Measurements from ENCODE around the gene CAPN13.

Gene CAPN13

GRCh38 chr2:30756051-30756719, 51.1 kb downstream of the CAPN13 start:
- TF ChIP-seq NFIC (IDR thresholded peaks at IDR 0.05) (no peak), REST (IDR thresholded peaks at IDR 0.05; ENCODE audit: low read depth) (no peak), CEBPB (IDR thresholded peaks at IDR 0.05) (no peak), MAX (IDR thresholded peaks at IDR 0.05) (no peak), CREB1 (IDR thresholded peaks at IDR 0.05; ENCODE audit: low read depth) (no peak), EP300 (IDR thresholded peaks at IDR 0.05; ENCODE audit: borderline replicate concordance) (no peak), USF1 (IDR thresholded peaks at IDR 0.05) (no peak), FOXM1 (IDR thresholded peaks at IDR 0.05; ENCODE audit: borderline replicate concordance, low read depth) (no peak), RAD21 (IDR thresholded peaks at IDR 0.05; ENCODE audit: low read depth) (no peak), YY1 (IDR thresholded peaks at IDR 0.05; ENCODE audit: low read depth) (no peak), TEAD4 (IDR thresholded peaks at IDR 0.05) (no peak), TCF12 (IDR thresholded peaks at IDR 0.05; ENCODE audit: low read depth) (no peak), ZBTB7A (IDR thresholded peaks at IDR 0.05; ENCODE audit: low read depth) (no peak), TAF1 (IDR thresholded peaks at IDR 0.05; ENCODE audit: low read depth) (no peak), EGR1 (IDR thresholded peaks at IDR 0.05) (no peak)

- TF ChIP-seq TAF1 (IDR thresholded peaks at IDR 0.05; ENCODE audit: low read depth), result no peak
- no peak for TF ChIP-seq TEAD4 (IDR thresholded peaks at IDR 0.05)
- TF ChIP-seq ZBTB7A (IDR thresholded peaks at IDR 0.05; ENCODE audit: low read depth), result no peak
- no peak for TF ChIP-seq RAD21 (IDR thresholded peaks at IDR 0.05; ENCODE audit: low read depth)
- no peak for TF ChIP-seq FOXM1 (IDR thresholded peaks at IDR 0.05; ENCODE audit: borderline replicate concordance, low read depth)
- no peak for TF ChIP-seq TCF12 (IDR thresholded peaks at IDR 0.05; ENCODE audit: low read depth)
- no peak for TF ChIP-seq MAX (IDR thresholded peaks at IDR 0.05)
These were observed 53.6 kb downstream of the CAPN13 start for GRCh38 chr2:30753630-30754029.

GRCh38 chr2:30752811-30753210, 54.4 kb downstream of the CAPN13 start:
- TF ChIP-seq CEBPB (IDR thresholded peaks at IDR 0.05), result no peak
- TF ChIP-seq TEAD4 (IDR thresholded peaks at IDR 0.05), result no peak
- no peak for TF ChIP-seq CREB1 (IDR thresholded peaks at IDR 0.05; ENCODE audit: low read depth)
- no peak for TF ChIP-seq FOXM1 (IDR thresholded peaks at IDR 0.05; ENCODE audit: borderline replicate concordance, low read depth)
- no peak for TF ChIP-seq EGR1 (IDR thresholded peaks at IDR 0.05)
- no peak for TF ChIP-seq REST (IDR thresholded peaks at IDR 0.05; ENCODE audit: low read depth)
- no peak for TF ChIP-seq TAF1 (IDR thresholded peaks at IDR 0.05; ENCODE audit: low read depth)
- no peak for TF ChIP-seq USF1 (IDR thresholded peaks at IDR 0.05)
- no peak for TF ChIP-seq YY1 (IDR thresholded peaks at IDR 0.05; ENCODE audit: low read depth)
- TF ChIP-seq MAX (IDR thresholded peaks at IDR 0.05), result no peak
- TF ChIP-seq EP300 (IDR thresholded peaks at IDR 0.05; ENCODE audit: borderline replicate concordance), result no peak
- TF ChIP-seq TCF12 (IDR thresholded peaks at IDR 0.05; ENCODE audit: low read depth), result no peak
- TF ChIP-seq ZBTB7A (IDR thresholded peaks at IDR 0.05; ENCODE audit: low read depth), result no peak
- TF ChIP-seq RAD21 (IDR thresholded peaks at IDR 0.05; ENCODE audit: low read depth), result no peak

- TF ChIP-seq YY1 (IDR thresholded peaks at IDR 0.05; ENCODE audit: low read depth) (no peak), TCF12 (IDR thresholded peaks at IDR 0.05; ENCODE audit: low read depth) (no peak), USF1 (IDR thresholded peaks at IDR 0.05) (no peak), ZBTB7A (IDR thresholded peaks at IDR 0.05; ENCODE audit: low read depth) (no peak), RAD21 (IDR thresholded peaks at IDR 0.05; ENCODE audit: low read depth) (no peak), EGR1 (IDR thresholded peaks at IDR 0.05) (no peak), MAX (IDR thresholded peaks at IDR 0.05) (no peak)
These were observed 60.0 kb downstream of the CAPN13 start for GRCh38 chr2:30747206-30747605.

GRCh38 chr2:30744823-30745222, 62.4 kb downstream of the CAPN13 start:
- TF ChIP-seq MAX (IDR thresholded peaks at IDR 0.05) (no peak), FOXM1 (IDR thresholded peaks at IDR 0.05; ENCODE audit: borderline replicate concordance, low read depth) (no peak), RAD21 (IDR thresholded peaks at IDR 0.05; ENCODE audit: low read depth) (no peak), CREB1 (IDR thresholded peaks at IDR 0.05; ENCODE audit: low read depth) (no peak), EP300 (IDR thresholded peaks at IDR 0.05; ENCODE audit: borderline replicate concordance) (no peak), EGR1 (IDR thresholded peaks at IDR 0.05) (no peak), CEBPB (IDR thresholded peaks at IDR 0.05) (no peak), USF1 (IDR thresholded peaks at IDR 0.05) (no peak), REST (IDR thresholded peaks at IDR 0.05; ENCODE audit: low read depth) (no peak), YY1 (IDR thresholded peaks at IDR 0.05; ENCODE audit: low read depth) (no peak)
